ENCODE data around the gene SUMO2. TPM values are rescaled to one million over a fixed set of nuclear protein-coding genes. Genes with fewer than 3 reads are reported as not detected.
A peak's percentile ranks its signal among the peaks of the same experiment; 100 is the strongest.

SUMO2 gene
- total RNA-seq, 4 donors from 2014 or later = 52.0 to 73.9 (median 70.8) TPM

GRCh38 chr17:75125984-75126383 is 56.8 kb downstream of the SUMO2 start:
- DNase-seq (ENCODE audit: low spot score in 2 of 2) = no peak
- no peaks in the 10 kb centered on the region for H3K27me3 ChIP-seq
- peaks cover 17% of the 10 kb centered on the region for H3K36me3 ChIP-seq
- H3K4me1 ChIP-seq = peaks cover 33% of the 10 kb centered on the region
- WGBS = 62% methylated on average over 3 of the region's 3 CpGs
- no peak overlapping the region for H3K27ac ChIP-seq
- no peaks in the 10 kb centered on the region for H3K9me3 ChIP-seq
- no peak overlapping the region for H3K4me3 ChIP-seq
- TF ChIP-seq EP300 (IDR thresholded peaks at IDR 0.05) (no peak), POLR2A (IDR thresholded peaks at IDR 0.05) (no peak), CTCF (IDR thresholded peaks at IDR 0.05) (no peak), POLR2AphosphoS5 (IDR thresholded peaks at IDR 0.05) (no peak)

- Histone ChIP-seq H3K27me3 (no peaks in the 10 kb centered on the region), H3K4me3 (no peak overlapping the region), H3K36me3 (peaks cover 12% of the 10 kb centered on the region), H3K9me3 (no peaks in the 10 kb centered on the region), H3K4me1 (peaks cover 23% of the 10 kb centered on the region), H3K27ac (peak overlapping the region; percentile 87)
- no peak for TF ChIP-seq POLR2AphosphoS5 (IDR thresholded peaks at IDR 0.05)
- no peak for TF ChIP-seq CTCF (IDR thresholded peaks at IDR 0.05)
- no peak for TF ChIP-seq POLR2A (IDR thresholded peaks at IDR 0.05)
- no peak for TF ChIP-seq EP300 (IDR thresholded peaks at IDR 0.05)
- WGBS = 72% methylated on average over 3 of the region's 4 CpGs
- DNase-seq (ENCODE audit: low spot score in 2 of 2) = no peak
Measured at GRCh38 chr17:75124819-75125162, 58.0 kb downstream of the SUMO2 start.

- Histone ChIP-seq H3K36me3 (peaks cover 8% of the 10 kb centered on the region), H3K27ac (peak overlapping the region; percentile 87), H3K4me3 (no peak overlapping the region), H3K27me3 (no peaks in the 10 kb centered on the region), H3K4me1 (peaks cover 23% of the 10 kb centered on the region), H3K9me3 (no peaks in the 10 kb centered on the region)
- peak in 2 of 3 donors; percentile 22 to 48 for TF ChIP-seq POLR2AphosphoS5 (IDR thresholded peaks at IDR 0.05)
- no peak for TF ChIP-seq POLR2A (IDR thresholded peaks at IDR 0.05)
- WGBS = 64% methylated on average over 10 of the region's 19 CpGs
- no peak for DNase-seq (ENCODE audit: low spot score in 2 of 2)
Measured at GRCh38 chr17:75124041-75124818, 58.5 kb downstream of the SUMO2 start.

- Histone ChIP-seq H3K9me3 (no peaks in the 10 kb centered on the region), H3K4me1 (peaks cover 28% of the 10 kb centered on the region), H3K36me3 (no peaks in the 10 kb centered on the region), H3K4me3 (no peak overlapping the region), H3K27me3 (no peaks in the 10 kb centered on the region), H3K27ac (no peak overlapping the region)
- TF ChIP-seq POLR2AphosphoS5 (IDR thresholded peaks at IDR 0.05) (no peak), POLR2A (IDR thresholded peaks at IDR 0.05) (no peak), CTCF (IDR thresholded peaks at IDR 0.05) (no peak), EP300 (IDR thresholded peaks at IDR 0.05) (no peak)
- WGBS = 93% methylated on average over 14 of the region's 14 CpGs
- DNase-seq (ENCODE audit: low spot score in 2 of 2) = no peak
Measured at GRCh38 chr17:75118307-75118706, 64.5 kb downstream of the SUMO2 start.

- Histone ChIP-seq H3K36me3 (no peaks in the 10 kb centered on the region), H3K27ac (no peak overlapping the region), H3K4me1 (peaks cover 28% of the 10 kb centered on the region), H3K27me3 (no peaks in the 10 kb centered on the region), H3K9me3 (no peaks in the 10 kb centered on the region), H3K4me3 (no peak overlapping the region)
- 90% methylated on average over 9 of the region's 9 CpGs for WGBS
- no peak for TF ChIP-seq POLR2A (IDR thresholded peaks at IDR 0.05)
- no peak for TF ChIP-seq CTCF (IDR thresholded peaks at IDR 0.05)
- no peak for TF ChIP-seq POLR2AphosphoS5 (IDR thresholded peaks at IDR 0.05)
- TF ChIP-seq EP300 (IDR thresholded peaks at IDR 0.05) = no peak
- no peak for DNase-seq (ENCODE audit: low spot score in 2 of 2)
Measured at GRCh38 chr17:75116737-75117136, 66.0 kb downstream of the SUMO2 start.

Other genes starting within 250 kb of the SUMO2 start
- gene OTOP3, start 247.1 kb downstream of the SUMO2 start, total RNA-seq = under 1 TPM in 2 of 4 donors, not detected in 2; 0.65 to 0.98 TPM
- 10 to 100 TPM in 2 of 4 donors, 1 to 10 TPM in 2; 3.4 to 13.7 (median 9.5) TPM for gene HID1, start 210.2 kb downstream of the SUMO2 start, total RNA-seq
- 1 to 10 TPM; 5.6 to 8.6 (median 6.9) TPM for gene CDR2L, start 195.3 kb downstream of the SUMO2 start, total RNA-seq
- gene MRPL58, start 170.3 kb downstream of the SUMO2 start, total RNA-seq = 10 to 100 TPM; 20.2 to 68.2 (median 46.7) TPM
- 100 to 1,000 TPM; 167 to 312 (median 272) TPM for gene ATP5PD, start 136.0 kb downstream of the SUMO2 start, total RNA-seq
- 10 to 100 TPM; 25.3 to 37.7 (median 31.3) TPM for gene KCTD2, start 135.7 kb downstream of the SUMO2 start, total RNA-seq
- 10 to 100 TPM; 59.1 to 93.3 (median 61.4) TPM for gene SLC16A5, start 95.0 kb downstream of the SUMO2 start, total RNA-seq
- 10 to 100 TPM in 2 of 4 donors, 1 to 10 TPM in 2; 7.5 to 15.5 (median 10.5) TPM for gene ARMC7, start 73.0 kb downstream of the SUMO2 start, total RNA-seq
- 10 to 100 TPM; 58.6 to 86.7 (median 69.6) TPM for gene NT5C, start 51.2 kb downstream of the SUMO2 start, total RNA-seq
- 10 to 100 TPM; 37.9 to 55.9 (median 50.4) TPM for gene JPT1, start 28.4 kb downstream of the SUMO2 start, total RNA-seq
- gene NUP85, start 22.7 kb upstream of the SUMO2 start, total RNA-seq = 10 to 100 TPM; 27.3 to 71.7 (median 33.0) TPM
- 10 to 100 TPM; 27.0 to 68.8 (median 35.3) TPM for gene GGA3, start 78.6 kb upstream of the SUMO2 start, total RNA-seq
- 10 to 100 TPM; 19.2 to 36.4 (median 29.0) TPM for gene MRPS7, start 78.9 kb upstream of the SUMO2 start, total RNA-seq
- gene MIF4GD, start 88.3 kb upstream of the SUMO2 start, total RNA-seq = 10 to 100 TPM; 24.2 to 44.1 (median 30.6) TPM
- gene SLC25A19, start 106.5 kb upstream of the SUMO2 start, total RNA-seq = 10 to 100 TPM in 2 of 4 donors, 1 to 10 TPM in 2; 6.1 to 14.4 (median 10.1) TPM
- gene GRB2, start 222.7 kb upstream of the SUMO2 start, total RNA-seq = 10 to 100 TPM; 44.9 to 62.6 (median 58.7) TPM

Data from suprapubic skin (tissue), 4 donors.